Trophoblast cell (in vitro differentiated cells and primary cell): ENCODE data around the gene CDK1.
A peak's percentile ranks its signal among the peaks of the same experiment; 100 is the strongest.

ENCODE experiments used
- DNase-seq, 2 donors: peaks; one replicate each; pipeline ENCODE4 v3.0.0-alpha.2; 2016
- H2AFZ ChIP-seq: 2 replicates; pipeline ENCODE4 v1.6.1; 2013; ENCODE audit warnings: low read length, moderate library complexity, mild to moderate bottlenecking; ENCODE audit not compliant: insufficient read depth, poor library complexity
- H2AK5ac ChIP-seq: 2 replicates; pipeline ENCODE4 v1.6.1; 2013; ENCODE audit warnings: mild to moderate bottlenecking, low read length
- H2BK120ac ChIP-seq: 2 replicates; pipeline ENCODE4 v1.6.1; 2013; ENCODE audit warnings: low read length, mild to moderate bottlenecking, moderate library complexity; ENCODE audit not compliant: insufficient read depth, poor library complexity
- H2BK12ac ChIP-seq: 2 replicates; pipeline ENCODE4 v1.6.1; 2013; ENCODE audit warnings: mild to moderate bottlenecking, low read length, moderate library complexity
- H2BK5ac ChIP-seq: 2 replicates; pipeline ENCODE4 v1.6.1; 2013; ENCODE audit warnings: low read length, low read depth, moderate library complexity, mild to moderate bottlenecking; ENCODE audit not compliant: poor library complexity
- H3K14ac ChIP-seq: 2 replicates; pipeline ENCODE4 v1.6.1; 2013; ENCODE audit warnings: mild to moderate bottlenecking, low read length
- H3K18ac ChIP-seq: 2 replicates; pipeline ENCODE4 v1.6.1; 2013; ENCODE audit warnings: mild to moderate bottlenecking, low read length
- H3K23ac ChIP-seq: 2 replicates; pipeline ENCODE4 v1.6.1; 2013; ENCODE audit warnings: low read length
- H3K27ac ChIP-seq: 2 replicates; pipeline ENCODE4 v1.5.1; 2013; ENCODE audit warnings: low read depth, mild to moderate bottlenecking, inconsistent platforms, low read length, moderate library complexity
- H3K27me3 ChIP-seq: 2 replicates; pipeline ENCODE4 v1.6.1; 2013; ENCODE audit warnings: inconsistent platforms, mild to moderate bottlenecking, low read length, moderate library complexity; ENCODE audit not compliant: insufficient read depth
- H3K36me3 ChIP-seq, 2 experiments: 1 replicate in 1 of 2; 2 replicates in 1 of 2; pipeline ENCODE4 v1.6.1; 2013; ENCODE audit warnings: low read length in 2 of 2, mild to moderate bottlenecking in 2 of 2, moderate library complexity in 1 of 2; ENCODE audit not compliant: insufficient read depth in 2 of 2, control insufficient read depth in 1 of 2
- H3K4ac ChIP-seq: 2 replicates; pipeline ENCODE4 v1.6.1; 2013; ENCODE audit warnings: low read depth, mild to moderate bottlenecking, low read length, moderate library complexity
- H3K4me1 ChIP-seq, 2 experiments: 1 replicate in 1 of 2; 2 replicates in 1 of 2; pipeline ENCODE4 v1.6.1; 2013; ENCODE audit warnings: low read length in 2 of 2, mild to moderate bottlenecking in 2 of 2, moderate library complexity in 1 of 2; ENCODE audit not compliant: insufficient read depth in 2 of 2, control insufficient read depth in 1 of 2
- H3K4me2 ChIP-seq: 2 replicates; pipeline ENCODE4 v1.6.1; 2013; ENCODE audit warnings: inconsistent platforms, mild to moderate bottlenecking, low read length, moderate library complexity
- H3K4me3 ChIP-seq: 2 replicates; pipeline ENCODE4 v1.5.1; 2013; ENCODE audit warnings: mild to moderate bottlenecking, low read depth, low read length, inconsistent platforms
- H3K79me1 ChIP-seq: one replicate; pipeline ENCODE4 v1.6.1; 2013; ENCODE audit warnings: low read length
- H3K79me2 ChIP-seq: 2 replicates; pipeline ENCODE4 v1.6.1; 2013; ENCODE audit warnings: low read length, mild to moderate bottlenecking; ENCODE audit not compliant: control insufficient read depth, insufficient read depth, poor library complexity
- H3K9ac ChIP-seq: 2 replicates; pipeline ENCODE4 v1.6.1; 2013; ENCODE audit warnings: mild to moderate bottlenecking, low read length
- H3K9me3 ChIP-seq: 2 replicates; pipeline ENCODE4 v1.6.1; 2013; ENCODE audit warnings: low read depth, mild to moderate bottlenecking, control low read depth, inconsistent platforms, low read length; ENCODE audit not compliant: insufficient read depth
- H4K12ac ChIP-seq: 2 replicates; pipeline ENCODE4 v1.6.1; 2013; ENCODE audit warnings: low read depth, mild to moderate bottlenecking, low read length, moderate library complexity
- H4K8ac ChIP-seq: 2 replicates; pipeline ENCODE4 v1.6.1; 2013; ENCODE audit warnings: low read depth, mild to moderate bottlenecking, low read length, moderate library complexity
- H4K91ac ChIP-seq: one replicate; pipeline ENCODE4 v1.6.1; 2013; ENCODE audit warnings: low read depth, mild to moderate bottlenecking, low read length, moderate library complexity
- WGBS: extraction: QIAGEN DNeasy Blood & Tissue Kit; methylation state at CpG from one replicate; pipeline ENCODE4 v1.1.7; 2013; ENCODE audit warnings: missing lambda C conversion rate; ENCODE audit not compliant: insufficient read length, insufficient coverage; ENCODE audit errors: extremely low coverage; 5-methylcytosine and 5-hydroxymethylcytosine counted together

CDK1 gene

DNA sequence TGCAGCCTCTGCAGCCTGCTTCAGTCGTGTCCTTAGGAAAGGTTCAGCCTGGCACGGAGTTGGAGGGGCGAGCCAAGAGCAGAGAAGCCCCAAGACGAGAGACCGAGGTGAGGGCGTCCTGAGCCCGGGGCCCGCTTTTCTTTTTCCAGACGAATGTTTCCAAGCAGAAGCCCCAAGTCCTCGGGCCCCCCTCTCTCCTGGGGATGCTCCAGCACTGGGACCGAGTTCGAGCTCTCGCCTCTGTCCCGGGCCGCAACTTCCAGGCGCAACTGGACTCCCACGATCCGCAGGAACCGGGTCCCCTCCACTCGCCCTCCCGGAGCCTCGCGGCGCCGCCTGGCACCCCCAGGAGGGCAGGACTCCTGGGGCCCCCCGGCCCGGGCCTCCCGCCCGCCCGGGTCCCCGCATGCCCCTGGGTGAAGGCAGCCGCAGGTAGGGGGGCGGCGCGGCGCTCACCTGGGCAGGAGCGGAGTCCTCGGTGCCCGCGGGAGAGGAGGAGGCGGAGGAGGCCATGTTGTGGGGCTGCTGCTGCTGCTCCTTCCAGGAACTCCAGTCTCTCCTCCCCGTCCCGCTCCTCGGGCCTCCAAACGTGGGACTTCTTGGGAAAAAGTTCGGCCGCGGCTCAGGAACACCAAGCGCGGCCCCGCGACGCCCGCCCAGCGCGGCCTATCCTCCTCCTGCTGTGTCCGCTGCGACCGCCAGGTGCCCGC is 45.3 kb upstream of the CDK1 start:
- peak overlapping the region; percentile 28 for H2BK120ac ChIP-seq
- peak overlapping the region; percentile 23 for H2BK5ac ChIP-seq
- H3K18ac ChIP-seq = peak overlapping the region; percentile 94
- WGBS = no CpG with 5 or more reads among the region's 60 CpGs
- peak; percentile 58 to 75 for DNase-seq
- H4K12ac ChIP-seq = peak overlapping the region; percentile 39
- no peak overlapping the region for H3K4ac ChIP-seq
- H3K27ac ChIP-seq = no peak overlapping the region
- H3K4me1 ChIP-seq = peaks cover 4 to 8% of the 10 kb centered on the region in 2 experiments
- H3K79me2 ChIP-seq = peaks cover 2% of the 10 kb centered on the region
- H4K8ac ChIP-seq = peak overlapping the region; percentile 86
- no peak overlapping the region for H2BK12ac ChIP-seq
- peak overlapping the region; percentile 78 for H3K9ac ChIP-seq
- H3K4me3 ChIP-seq = peak overlapping the region; percentile 85
- no peak overlapping the region for H2AK5ac ChIP-seq
- no peaks in the 10 kb centered on the region for H3K36me3 ChIP-seq
- peak overlapping the region; percentile 84 for H3K4me2 ChIP-seq
- no peaks in the 10 kb centered on the region for H3K9me3 ChIP-seq
- peak overlapping the region; percentile 87 for H2AFZ ChIP-seq
- H4K91ac ChIP-seq = peak overlapping the region; percentile 29
- no peak overlapping the region for H3K23ac ChIP-seq
- no peaks in the 10 kb centered on the region for H3K27me3 ChIP-seq
- peaks cover 5% of the 10 kb centered on the region for H3K79me1 ChIP-seq
- peak overlapping the region; percentile 81 for H3K14ac ChIP-seq

DNA sequence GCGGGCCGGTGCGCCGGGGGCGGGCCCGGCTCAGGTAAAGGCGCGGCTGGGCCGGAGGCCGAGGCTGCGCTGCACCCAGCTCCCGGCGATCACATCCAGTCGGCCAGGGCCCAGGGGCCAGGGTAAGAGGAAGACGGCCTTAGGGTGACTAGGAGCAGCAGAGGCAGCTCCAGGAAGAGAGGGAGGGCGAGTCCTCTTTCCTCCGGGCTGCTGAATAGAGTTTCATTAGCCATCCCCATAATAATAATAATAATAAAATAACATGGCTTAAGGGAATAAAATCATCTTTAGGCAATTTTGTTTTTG is 44.8 kb upstream of the CDK1 start:
- Histone ChIP-seq H2BK5ac (no peak overlapping the region), H3K9me3 (no peaks in the 10 kb centered on the region), H3K9ac (no peak overlapping the region), H3K4me3 (peak overlapping the region; percentile 85), H3K18ac (no peak overlapping the region), H3K79me2 (peaks cover 2% of the 10 kb centered on the region), H4K91ac (no peak overlapping the region), H3K14ac (no peak overlapping the region), H4K8ac (no peak overlapping the region), H3K27ac (no peak overlapping the region), H4K12ac (no peak overlapping the region), H3K27me3 (no peaks in the 10 kb centered on the region), H2AK5ac (no peak overlapping the region), H2AFZ (peak overlapping the region; percentile 87), H3K4ac (no peak overlapping the region), H2BK12ac (no peak overlapping the region), H3K79me1 (peaks cover 5% of the 10 kb centered on the region), H3K4me1 (peaks cover 4 to 8% of the 10 kb centered on the region in 2 experiments), H3K23ac (no peak overlapping the region), H3K36me3 (no peaks in the 10 kb centered on the region), H2BK120ac (no peak overlapping the region), H3K4me2 (peak overlapping the region; percentile 84)
- no CpG with 5 or more reads among the region's 17 CpGs for WGBS
- DNase-seq = no peak

DNA sequence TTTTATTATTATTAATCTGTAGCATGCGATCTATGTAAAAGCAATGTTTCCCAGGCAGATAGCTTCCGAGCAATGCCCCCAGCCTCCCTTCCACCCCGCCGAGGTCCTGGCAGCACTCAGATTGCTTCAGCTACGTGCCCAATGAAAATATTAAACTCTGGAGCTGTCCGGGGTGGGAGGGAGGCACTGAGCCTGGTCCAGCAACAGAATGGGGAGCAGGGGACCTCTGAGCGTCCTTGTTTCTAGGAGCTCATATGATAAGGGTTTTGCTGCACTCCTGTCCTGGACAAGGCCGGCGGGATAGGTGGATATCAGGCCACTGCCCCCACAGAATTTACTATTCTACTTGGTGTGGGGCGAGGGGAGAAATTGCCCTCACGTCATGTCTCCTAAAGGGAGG is 44.5 kb upstream of the CDK1 start:
- DNase-seq = no peak
- no peak overlapping the region for H2BK12ac ChIP-seq
- no peak overlapping the region for H3K18ac ChIP-seq
- H3K23ac ChIP-seq = no peak overlapping the region
- peak overlapping the region; percentile 84 for H3K4me2 ChIP-seq
- no peak overlapping the region for H3K27ac ChIP-seq
- no peak overlapping the region for H4K91ac ChIP-seq
- no CpG with 5 or more reads among the region's 11 CpGs for WGBS
- H3K9me3 ChIP-seq = no peaks in the 10 kb centered on the region
- H4K12ac ChIP-seq = no peak overlapping the region
- H3K36me3 ChIP-seq = no peaks in the 10 kb centered on the region
- H3K27me3 ChIP-seq = no peaks in the 10 kb centered on the region
- H3K4me1 ChIP-seq = peaks cover 4 to 8% of the 10 kb centered on the region in 2 experiments
- no peak overlapping the region for H3K4ac ChIP-seq
- H2BK5ac ChIP-seq = no peak overlapping the region
- H3K79me1 ChIP-seq = peaks cover 5% of the 10 kb centered on the region
- no peak overlapping the region for H2AFZ ChIP-seq
- H2AK5ac ChIP-seq = no peak overlapping the region
- H3K14ac ChIP-seq = no peak overlapping the region
- peak overlapping the region; percentile 61 for H4K8ac ChIP-seq
- H3K9ac ChIP-seq = no peak overlapping the region
- peaks cover 2% of the 10 kb centered on the region for H3K79me2 ChIP-seq
- H2BK120ac ChIP-seq = no peak overlapping the region
- H3K4me3 ChIP-seq = no peak overlapping the region

DNA sequence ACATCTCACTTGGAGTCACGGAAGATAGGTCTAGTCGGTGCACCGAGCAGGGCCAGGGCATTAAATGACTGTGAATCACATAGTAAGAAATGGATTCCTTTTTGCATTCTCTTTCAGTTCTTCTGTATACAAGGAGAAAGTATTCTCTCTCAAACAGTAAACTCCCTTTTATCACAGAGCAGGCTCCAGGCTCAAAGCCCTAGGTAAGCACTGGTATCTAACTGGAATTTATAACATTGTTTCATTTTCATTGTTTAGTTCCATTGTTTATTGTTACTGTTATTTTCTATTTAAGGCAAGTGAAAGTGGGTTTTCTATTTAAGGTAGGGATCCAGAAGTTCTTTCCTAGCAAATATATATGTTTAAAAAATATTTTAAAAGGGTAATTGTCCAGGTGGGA is 44.1 kb upstream of the CDK1 start:
- no peaks in the 10 kb centered on the region for H3K9me3 ChIP-seq
- no peak overlapping the region for H3K23ac ChIP-seq
- H3K4me3 ChIP-seq = no peak overlapping the region
- no peak overlapping the region for H2AK5ac ChIP-seq
- no peak overlapping the region for H3K18ac ChIP-seq
- no peak overlapping the region for H2BK12ac ChIP-seq
- H3K9ac ChIP-seq = no peak overlapping the region
- peaks cover 2% of the 10 kb centered on the region for H3K79me2 ChIP-seq
- H4K8ac ChIP-seq = peak overlapping the region; percentile 61
- no peak overlapping the region for H3K14ac ChIP-seq
- H2BK5ac ChIP-seq = no peak overlapping the region
- H3K4me1 ChIP-seq = peaks cover 4 to 8% of the 10 kb centered on the region in 2 experiments
- no peak overlapping the region for H4K91ac ChIP-seq
- no peak for DNase-seq
- no peak overlapping the region for H2AFZ ChIP-seq
- no peak overlapping the region for H3K4me2 ChIP-seq
- H3K27ac ChIP-seq = no peak overlapping the region
- H3K79me1 ChIP-seq = peaks cover 5% of the 10 kb centered on the region
- no CpG with 5 or more reads among the region's 3 CpGs for WGBS
- H3K4ac ChIP-seq = no peak overlapping the region
- H3K27me3 ChIP-seq = no peaks in the 10 kb centered on the region
- no peaks in the 10 kb centered on the region for H3K36me3 ChIP-seq
- no peak overlapping the region for H2BK120ac ChIP-seq
- H4K12ac ChIP-seq = no peak overlapping the region
